GM23248 (cell line): ENCODE measurements around the gene SEMA6B. TPM values are rescaled to one million over a fixed set of nuclear protein-coding genes. Genes with fewer than 3 reads are reported as not detected.

Experiments
- DNase-seq: peaks from one replicate; pipeline ENCODE4 v3.0.0-alpha.2; 2015
- H2AFZ ChIP-seq: fragments of 200-600 bp; sonication (generic); 2 replicates; pipeline ENCODE4 v1.6.1; 2016; ENCODE audit warnings: antibody characterized with exemption
- H3F3A ChIP-seq: fragments of 200-600 bp; sonication (generic); 2 replicates; pipeline ENCODE4 v1.6.1; 2016; ENCODE audit warnings: mild to moderate bottlenecking, antibody characterized with exemption, mixed run types; ENCODE audit not compliant: insufficient read depth
- H3K27ac ChIP-seq: fragments of 200-600 bp; sonication (generic); 2 replicates; pipeline ENCODE4 v1.5.1; 2016; ENCODE audit warnings: mild to moderate bottlenecking
- H3K27me3 ChIP-seq: fragments of 200-600 bp; sonication (generic); replicated peaks from 2 replicates; pipeline ENCODE4 v1.6.1; 2016; ENCODE audit warnings: mild to moderate bottlenecking; ENCODE audit not compliant: insufficient read depth
- H3K36me3 ChIP-seq: fragments of 200-600 bp; sonication (generic); 2 replicates; pipeline ENCODE4 v1.6.1; 2016; ENCODE audit warnings: low read depth, mild to moderate bottlenecking
- H3K4me1 ChIP-seq: fragments of 200-600 bp; sonication (generic); 2 replicates; pipeline ENCODE4 v1.6.1; 2016; ENCODE audit warnings: mild to moderate bottlenecking; ENCODE audit not compliant: insufficient read depth
- H3K4me2 ChIP-seq: fragments of 200-600 bp; sonication (generic); one replicate; pipeline ENCODE4 v1.6.1; 2016; ENCODE audit warnings: mild to moderate bottlenecking; ENCODE audit not compliant: unreplicated experiment
- H3K4me3 ChIP-seq: fragments of 200-600 bp; sonication (generic); 2 replicates; pipeline ENCODE4 v1.5.1; 2016; ENCODE audit warnings: mild to moderate bottlenecking
- H3K79me2 ChIP-seq: fragments of 200-600 bp; sonication (generic); 2 replicates; pipeline ENCODE4 v1.6.1; 2016; ENCODE audit warnings: mild to moderate bottlenecking; ENCODE audit not compliant: insufficient read depth
- H3K9ac ChIP-seq: fragments of 200-600 bp; sonication (generic); 2 replicates; pipeline ENCODE4 v1.6.1; 2016; ENCODE audit warnings: mild to moderate bottlenecking
- H3K9me2 ChIP-seq: fragments of 200-600 bp; sonication (generic); 2 replicates; pipeline ENCODE4 v1.6.1; 2016; ENCODE audit warnings: mixed run types, mild to moderate bottlenecking, moderate library complexity; ENCODE audit not compliant: insufficient read depth
- H3K9me3 ChIP-seq: fragments of 200-600 bp; sonication (generic); one replicate; pipeline ENCODE4 v1.6.1; 2017; ENCODE audit warnings: low read depth
- H4K20me1 ChIP-seq: fragments of 200-600 bp; sonication (generic); 2 replicates; pipeline ENCODE4 v1.6.0; 2016; ENCODE audit not compliant: insufficient read depth
- EZH2 ChIP-seq: fragments of 200-600 bp; sonication (generic); IDR thresholded peaks from 2 replicates; pipeline ENCODE4 v1.6.1; 2018; ENCODE audit warnings: antibody characterized with exemption, mild to moderate bottlenecking; ENCODE audit not compliant: insufficient read depth, poor library complexity, severe bottlenecking
- EZH2phosphoT487 ChIP-seq: fragments of 200-600 bp; sonication (generic); IDR thresholded peaks from 2 replicates; pipeline ENCODE4 v1.6.1; 2018; ENCODE audit warnings: antibody characterized with exemption, moderate library complexity, mild to moderate bottlenecking, low read depth; ENCODE audit not compliant: insufficient read depth
- WGBS, 2 experiments: methylation state at CpG; one replicate each; pipeline ENCODE4 v1.1.6; 2015 to 2017; ENCODE audit warnings: low lambda C conversion rate in 2 of 2, low coverage in 1 of 2; ENCODE audit errors: missing lambda C conversion rate in 2 of 2; 5-methylcytosine and 5-hydroxymethylcytosine counted together
- in situ Hi-C: fragments of 300-500 bp; cut with MboI; formaldehyde crosslinking; loops from 2 replicates; pipeline ENCODE4 v1.15.0; 2020
- polyA plus RNA-seq: library from polyadenylated mRNA; unstranded; fragments of >200 nt; fragmentation: Nextera tagmentation; extraction: Ambion mirVana; gene quantifications from 2 replicates; pipeline ENCODE4 v1.2.1, GENCODE V29; 2016
- total RNA-seq: library from RNA; depleted of rRNA; stranded (reverse); fragments of >200 nt; shearing (Covaris generic); gene quantifications from 2 replicates; pipeline ENCODE4 v1.2.3, GENCODE V29; 2014

SEMA6B gene
- total and polyA plus RNA-seq, 2 experiments from 2014 or later, result not detected

DNA sequence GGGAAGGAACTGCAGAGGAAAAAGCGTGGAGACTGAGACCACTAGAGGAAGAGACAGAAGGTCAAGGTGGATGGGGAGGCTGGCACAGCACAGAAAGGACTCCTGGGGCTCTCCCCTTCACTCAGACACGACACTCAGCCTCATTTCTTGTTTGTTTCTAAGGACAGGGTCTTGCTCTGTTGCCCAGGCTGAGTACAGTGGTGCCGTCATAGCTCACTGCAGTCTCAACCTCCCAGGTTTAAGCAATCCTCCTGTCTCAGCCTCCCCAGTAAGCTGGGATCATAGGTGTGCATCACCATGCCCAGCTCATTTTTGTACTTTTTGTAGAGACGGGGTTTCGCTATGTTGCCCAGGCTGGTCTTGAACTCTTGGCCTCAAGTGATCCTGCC is 11.4 kb upstream of the SEMA6B start:
- no peaks in the 10 kb centered on the region for H3K9me3 ChIP-seq
- H3K4me2 ChIP-seq, result no peak overlapping the region
- no peaks in the 10 kb centered on the region for H3K79me2 ChIP-seq
- no peak for TF ChIP-seq EZH2phosphoT487
- no peak for TF ChIP-seq EZH2
- no peak overlapping the region for H3K27ac ChIP-seq
- no peaks in the 10 kb centered on the region for H4K20me1 ChIP-seq
- H3K9me2 ChIP-seq, result no peaks in the 10 kb centered on the region
- DNase-seq, result no peak
- peaks cover 12% of the 10 kb centered on the region for H3K4me1 ChIP-seq
- no peaks in the 10 kb centered on the region for H3F3A ChIP-seq
- H2AFZ ChIP-seq, result no peak overlapping the region
- no peaks in the 10 kb centered on the region for H3K36me3 ChIP-seq
- H3K9ac ChIP-seq, result no peak overlapping the region
- no peaks in the 10 kb centered on the region for H3K27me3 ChIP-seq
- no peak overlapping the region for H3K4me3 ChIP-seq
- WGBS, 2 experiments, result 77 to 86% methylated on average over 5 of the region's 5 CpGs
- in situ Hi-C loops, result no loop called here

- Histone ChIP-seq H2AFZ (no peak overlapping the region), H3K27me3 (no peaks in the 10 kb centered on the region; the same call in 1 of the 2 replicates), H3F3A (no peaks in the 10 kb centered on the region), H3K9ac (no peak overlapping the region), H4K20me1 (no peaks in the 10 kb centered on the region), H3K27ac (no peak overlapping the region), H3K36me3 (no peaks in the 10 kb centered on the region), H3K4me2 (no peak overlapping the region), H3K4me3 (no peak overlapping the region), H3K9me2 (no peaks in the 10 kb centered on the region), H3K9me3 (no peaks in the 10 kb centered on the region), H3K79me2 (no peaks in the 10 kb centered on the region), H3K4me1 (peaks cover 9% of the 10 kb centered on the region)
- in situ Hi-C loops, result no loop called here
- WGBS, 2 experiments, result 76 to 79% methylated on average over 11 of the region's 11 CpGs
- no peak for TF ChIP-seq EZH2
- no peak for TF ChIP-seq EZH2phosphoT487
- no peak for DNase-seq
Measured at GRCh38 chr19:4570402-4570801, 10.9 kb upstream of the SEMA6B start.

DNA sequence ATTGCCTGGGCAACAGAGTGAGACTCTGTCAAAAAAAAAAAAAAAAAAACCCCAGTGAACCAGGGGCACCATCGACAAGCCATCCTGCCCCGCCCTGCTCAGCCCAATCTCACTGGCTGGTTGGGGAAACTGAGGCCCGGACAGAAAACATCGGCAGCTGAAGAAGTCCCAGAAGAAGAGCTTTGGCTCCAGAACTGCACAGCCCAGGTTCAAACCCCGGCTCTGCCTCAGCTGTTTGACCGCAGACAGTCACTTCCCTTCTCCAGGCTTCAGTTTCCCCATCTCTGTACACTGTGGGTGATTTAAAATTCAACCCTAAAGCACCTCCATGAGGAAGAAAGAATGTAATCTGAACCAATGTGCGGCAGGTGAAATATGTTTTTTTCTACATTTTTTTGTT is 9.4 kb upstream of the SEMA6B start:
- 73 to 75% methylated on average over 7 of the region's 7 CpGs for WGBS, 2 experiments
- no peak for TF ChIP-seq EZH2phosphoT487
- no peak for TF ChIP-seq EZH2

DNA sequence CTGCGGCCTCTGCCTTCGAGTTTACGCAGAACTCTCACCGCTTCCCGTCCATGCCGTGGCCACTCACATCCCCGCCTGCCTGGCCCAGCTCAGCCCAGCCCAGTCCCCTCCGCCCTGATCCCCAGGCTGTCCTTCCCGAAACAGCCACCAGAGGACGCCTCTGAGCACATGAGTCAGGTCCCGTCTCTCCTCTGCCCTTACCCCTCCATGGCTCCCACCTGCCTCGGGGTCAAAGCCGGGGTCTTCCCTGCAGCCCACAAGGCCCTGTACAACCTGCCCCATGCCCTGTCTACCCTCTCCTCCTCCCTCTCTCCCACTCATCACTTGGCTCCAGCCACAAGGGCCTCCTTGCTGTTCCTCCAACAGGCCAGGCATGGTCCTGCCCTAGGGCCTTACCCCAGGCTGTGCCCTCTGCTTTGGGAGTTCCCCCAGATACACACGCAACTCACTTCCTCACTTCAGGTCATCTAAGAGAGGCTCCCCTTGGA is 8.1 kb upstream of the SEMA6B start:
- TF ChIP-seq EZH2, result no peak
- TF ChIP-seq EZH2phosphoT487, result no peak
- no peaks in the 10 kb centered on the region; the same call in 1 of the 2 replicates for H3K27me3 ChIP-seq
- no peak overlapping the region for H2AFZ ChIP-seq
- in situ Hi-C loops, result no loop called here
- H3K36me3 ChIP-seq, result no peaks in the 10 kb centered on the region
- H3K4me2 ChIP-seq, result no peak overlapping the region
- no peaks in the 10 kb centered on the region for H3F3A ChIP-seq
- no peaks in the 10 kb centered on the region for H3K9me3 ChIP-seq
- H3K9ac ChIP-seq, result no peak overlapping the region
- no peaks in the 10 kb centered on the region for H4K20me1 ChIP-seq
- no peaks in the 10 kb centered on the region for H3K79me2 ChIP-seq
- no peak overlapping the region for H3K27ac ChIP-seq
- 46 to 48% methylated on average over 9 to 14 of the region's 14 CpGs for WGBS, 2 experiments
- H3K4me3 ChIP-seq, result no peak overlapping the region
- DNase-seq, result peak; percentile 41
- H3K4me1 ChIP-seq, result no peaks in the 10 kb centered on the region
- H3K9me2 ChIP-seq, result no peaks in the 10 kb centered on the region

More for the DNA sequence above, 9.4 kb upstream of the SEMA6B start:
- Histone ChIP-seq H3K79me2 (no peaks in the 10 kb centered on the region), H3K36me3 (no peaks in the 10 kb centered on the region), H3K27ac (no peak overlapping the region), H3F3A (no peaks in the 10 kb centered on the region), H2AFZ (no peak overlapping the region), H3K4me1 (no peaks in the 10 kb centered on the region), H3K9me3 (no peaks in the 10 kb centered on the region), H3K9me2 (no peaks in the 10 kb centered on the region), H4K20me1 (no peaks in the 10 kb centered on the region), H3K4me3 (no peak overlapping the region), H3K4me2 (no peak overlapping the region), H3K9ac (no peak overlapping the region), H3K27me3 (no peaks in the 10 kb centered on the region; the same call in 1 of the 2 replicates)
- DNase-seq, result no peak
- in situ Hi-C loops, result no loop called here
